Measurements from ENCODE around the gene MYO5A. TPM values are rescaled to one million over a fixed set of nuclear protein-coding genes. Genes with fewer than 3 reads are reported as not detected.

MYO5A gene
- total RNA-seq, 1 experiment from 2014 or later, result 61.1 TPM

GRCh38 chr15:52309154-52309548, 219.5 kb downstream of the MYO5A start:
- Histone ChIP-seq H3K36me3 (ENCODE audit: control insufficient read depth, insufficient read depth, low read length) (peaks cover 2% of the 10 kb centered on the region), H3K4me3 (ENCODE audit: low read depth in 2 of 2, low read length in 2 of 2) (no peak overlapping the region), H3K9me3 (ENCODE audit: control insufficient read depth, insufficient read depth, low read depth, low read length) (no peaks in the 10 kb centered on the region), H3K27ac (ENCODE audit: low read length) (no peak overlapping the region), H3K27me3 (ENCODE audit: control insufficient read depth, insufficient read depth, low read length) (no peaks in the 10 kb centered on the region), H3K4me1 (ENCODE audit: control insufficient read depth, insufficient read depth, low read length) (no peaks in the 10 kb centered on the region)
- DNase-seq (ENCODE audit: low read depth, low spot score) (no peak), ATAC-seq (no peak)
- ChIA-PET POLR2A (interaction anchor here (0.5 kb wide), 1 partner anchor 9 kb away, joined by 3 read pairs; no protein-coding TSS in a partner anchor), CTCF (no interaction called here)
- no TSS peak for BruUV-seq (replicated peaks)
- intact Hi-C loops (cut with micrococcal nuclease; ENCODE audit: unreplicated experiment), result no loop called here
- in situ Hi-C loops (cut with HindIII; ENCODE audit: low pct_unique_long_range_greater_than_20kb, low sequenced_read_pairs), result no loop called here
- TF ChIP-seq TCF7L2 (IDR thresholded peaks at IDR 0.05; ENCODE audit: low read depth, low read length) (no peak), REST (IDR thresholded peaks at IDR 0.05; ENCODE audit: insufficient read depth in 1 of 2, low read depth in 2 of 2, low read length in 1 of 2) (no peak), CTCF (IDR thresholded peaks at IDR 0.05) (no peak), POLR2AphosphoS5 (IDR thresholded peaks at IDR 0.05; ENCODE audit: low read depth, low read length) (no peak), SIN3A (IDR thresholded peaks at IDR 0.05; ENCODE audit: borderline replicate concordance, insufficient read depth, low read depth, low read length) (no peak)

- DNase-seq (ENCODE audit: low read depth, low spot score) (no peak), ATAC-seq (no peak)
- Histone ChIP-seq H3K9me3 (ENCODE audit: control insufficient read depth, insufficient read depth, low read depth, low read length) (no peaks in the 10 kb centered on the region), H3K4me1 (ENCODE audit: control insufficient read depth, insufficient read depth, low read length) (no peaks in the 10 kb centered on the region), H3K27me3 (ENCODE audit: control insufficient read depth, insufficient read depth, low read length) (no peaks in the 10 kb centered on the region), H3K27ac (ENCODE audit: low read length) (no peak overlapping the region), H3K36me3 (ENCODE audit: control insufficient read depth, insufficient read depth, low read length) (no peaks in the 10 kb centered on the region; the same call in none of the 2 replicates), H3K4me3 (ENCODE audit: low read depth in 2 of 2, low read length in 2 of 2) (no peak overlapping the region)
- ChIA-PET POLR2A (interaction anchor here (0.5 kb wide), 2 partner anchors 10 to 70 kb away, joined by 3 to 4 read pairs; no protein-coding TSS in a partner anchor), CTCF (no interaction called here)
- no TSS peak for BruUV-seq (replicated peaks)
- in situ Hi-C loops (cut with HindIII; ENCODE audit: low pct_unique_long_range_greater_than_20kb, low sequenced_read_pairs), result no loop called here
- intact Hi-C loops (cut with micrococcal nuclease; ENCODE audit: unreplicated experiment), result no loop called here
- no peak for TF ChIP-seq REST (IDR thresholded peaks at IDR 0.05; ENCODE audit: insufficient read depth in 1 of 2, low read depth in 2 of 2, low read length in 1 of 2)
- no peak for TF ChIP-seq CTCF (IDR thresholded peaks at IDR 0.05)
- TF ChIP-seq SIN3A (IDR thresholded peaks at IDR 0.05; ENCODE audit: borderline replicate concordance, insufficient read depth, low read depth, low read length), result no peak
- TF ChIP-seq TCF7L2 (IDR thresholded peaks at IDR 0.05; ENCODE audit: low read depth, low read length), result no peak
- no peak for TF ChIP-seq POLR2AphosphoS5 (IDR thresholded peaks at IDR 0.05; ENCODE audit: low read depth, low read length)
Measured at GRCh38 chr15:52308446-52309153, 220.1 kb downstream of the MYO5A start.
